DMS 273 treated with DMSO at 0.1 percent for 48 hours (cell line): ENCODE measurements around the gene HBD.
"Not testable (repeated sequence)": the region's sequence is repeated elsewhere in the genome, so short reads cannot be mapped to it uniquely, and the experiment has no call there.

ENCODE experiments used
- DNase-seq: peaks from one replicate; lab custom pipeline; 2025; lab: John Stamatoyannopoulos, UW

HBD gene

GRCh38 chr11:5234381-5234834 is at the start of gene HBD:
HBD (minus strand) TSS chr11:5234483; CDS start chr11:5234433, 50 bp downstream.
- DNase-seq = no peak

DNA sequence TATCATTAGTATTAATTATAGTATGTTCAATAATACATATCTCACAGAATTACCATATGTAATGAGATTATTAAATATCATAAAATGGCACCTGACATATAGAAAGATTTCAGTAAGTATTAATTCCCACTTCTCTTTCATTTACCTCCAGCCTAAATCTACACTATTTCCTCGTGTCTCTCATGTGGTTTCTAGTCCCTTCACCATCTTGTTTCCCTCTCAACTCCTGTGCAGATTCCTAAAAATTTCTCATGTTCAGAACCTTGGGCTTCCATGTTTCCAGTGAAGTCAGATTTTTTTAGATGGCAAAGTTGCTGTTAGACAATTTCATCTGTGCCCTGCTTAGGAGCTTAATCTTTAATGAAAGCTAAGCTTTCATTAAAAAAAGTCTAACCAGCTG is 49.6 kb upstream of the HBD start:
- no peak for DNase-seq

DNA sequence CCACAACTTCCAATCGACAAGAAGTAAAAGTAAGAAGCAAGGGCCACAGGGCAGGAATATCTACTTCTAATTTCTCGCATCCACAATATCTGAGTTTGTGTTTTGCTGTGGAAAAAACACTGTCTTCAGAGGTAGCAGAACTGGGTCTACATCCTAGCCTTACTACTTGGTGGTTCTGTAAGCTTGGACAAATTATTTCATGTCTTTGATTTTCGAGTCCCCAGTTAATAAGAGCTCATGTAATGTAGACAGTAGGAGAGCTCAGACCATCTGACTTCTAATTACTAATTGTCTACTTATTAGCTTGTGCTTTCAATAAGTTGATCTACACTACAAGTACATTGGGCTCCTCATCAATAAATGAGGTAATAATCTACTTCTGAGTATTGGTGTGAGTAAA is 48.8 kb upstream of the HBD start:
- DNase-seq = no peak

DNA sequence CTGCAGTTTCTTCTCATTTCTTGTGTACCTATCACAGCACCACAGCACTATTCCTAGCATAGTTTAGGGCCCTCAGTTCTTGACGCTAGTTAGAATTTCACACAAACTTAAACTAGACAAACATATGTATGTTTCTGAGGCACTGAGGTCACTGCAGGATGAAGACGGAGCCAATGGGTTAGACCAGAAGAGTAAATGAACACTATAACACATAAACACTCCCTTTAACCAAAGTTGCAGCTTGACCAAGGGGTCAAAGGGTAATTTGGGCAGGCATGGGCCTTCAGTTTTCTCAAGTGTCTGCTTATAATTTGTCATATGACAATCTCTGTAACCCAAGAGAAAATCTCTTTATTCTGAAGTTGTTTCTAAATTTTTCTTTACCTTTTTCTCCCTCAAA is 48.3 kb upstream of the HBD start:
- DNase-seq = no peak

GRCh38 chr11:5281596-5281995 is 47.3 kb upstream of the HBD start:
- no peak for DNase-seq

- DNase-seq = peak; percentile 16
Measured at GRCh38 chr11:5280582-5281102, 46.4 kb upstream of the HBD start.

GRCh38 chr11:5279471-5280090 is 45.3 kb upstream of the HBD start:
- no peak for DNase-seq

GRCh38 chr11:5277807-5278382 is 43.6 kb upstream of the HBD start:
- no peak for DNase-seq

GRCh38 chr11:5276697-5277096 is 42.4 kb upstream of the HBD start:
- no peak for DNase-seq

- DNase-seq = no peak
Measured at GRCh38 chr11:5275369-5276110, 41.3 kb upstream of the HBD start.

- no peak for DNase-seq
Measured at GRCh38 chr11:5274395-5274794, 40.1 kb upstream of the HBD start.

GRCh38 chr11:5272395-5273017 is 38.2 kb upstream of the HBD start:
- DNase-seq = no peak

DNA sequence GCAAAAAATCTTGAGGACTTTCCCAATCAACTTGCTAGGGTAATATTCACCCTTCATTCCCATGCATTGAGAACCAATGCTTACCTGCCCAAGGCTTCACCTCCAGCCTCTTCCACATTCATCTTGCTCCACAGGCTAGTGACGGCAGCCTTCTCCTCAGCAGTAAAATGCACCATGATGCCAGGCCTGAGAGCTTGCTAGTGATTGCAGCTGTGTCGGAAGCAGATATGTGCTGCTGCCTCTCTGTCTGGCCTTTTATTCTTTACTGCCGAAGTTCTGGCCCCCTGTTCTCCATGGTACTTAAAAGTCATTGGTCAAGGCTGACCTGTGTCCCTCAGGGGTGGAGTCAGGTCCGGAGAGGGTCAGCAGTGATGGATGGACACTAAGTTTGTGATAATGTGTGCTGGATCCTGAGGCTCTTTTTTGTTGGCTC is 35.4 kb upstream of the HBD start, which contains the start of gene HBE1:
TSS of gene HBE1 (minus strand) at position 231 of the 433 bp plus-strand sequence. CDS start at position 176, 55 bp downstream.
- DNase-seq = no peak

- DNase-seq = no peak
Measured at GRCh38 chr11:5267033-5267563, 32.8 kb upstream of the HBD start.

- DNase-seq = no peak
Measured at GRCh38 chr11:5266609-5267008, 32.3 kb upstream of the HBD start.

- DNase-seq = no peak
Measured at GRCh38 chr11:5265832-5266231, 31.5 kb upstream of the HBD start.

GRCh38 chr11:5258543-5259262 is 24.4 kb upstream of the HBD start:
- DNase-seq = no peak

GRCh38 chr11:5257296-5257695 is 23.0 kb upstream of the HBD start:
- no peak for DNase-seq

DNA sequence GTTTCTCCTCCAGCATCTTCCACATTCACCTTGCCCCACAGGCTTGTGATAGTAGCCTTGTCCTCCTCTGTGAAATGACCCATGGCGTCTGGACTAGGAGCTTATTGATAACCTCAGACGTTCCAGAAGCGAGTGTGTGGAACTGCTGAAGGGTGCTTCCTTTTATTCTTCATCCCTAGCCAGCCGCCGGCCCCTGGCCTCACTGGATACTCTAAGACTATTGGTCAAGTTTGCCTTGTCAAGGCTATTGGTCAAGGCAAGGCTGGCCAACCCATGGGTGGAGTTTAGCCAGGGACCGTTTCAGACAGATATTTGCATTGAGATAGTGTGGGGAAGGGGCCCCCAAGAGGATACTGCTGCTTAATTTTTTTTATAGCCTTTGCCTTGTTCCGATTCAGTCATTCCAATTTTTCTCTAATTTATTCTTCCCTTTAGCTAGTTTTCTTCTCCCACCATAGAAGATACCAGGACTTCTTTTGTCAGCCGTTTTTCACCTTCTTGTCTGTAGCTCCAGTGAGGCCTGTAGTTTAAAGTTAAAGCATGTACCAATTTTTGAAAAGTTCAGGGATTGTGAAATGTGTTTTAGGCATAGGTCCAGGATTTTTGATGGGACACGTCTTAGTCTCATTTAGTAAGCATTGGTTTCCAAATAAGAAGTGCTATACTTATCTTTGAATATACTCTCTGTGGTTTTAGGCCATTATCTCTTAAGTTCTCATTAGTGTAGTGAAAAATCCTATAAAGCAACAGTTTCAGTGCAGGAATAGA is 20.5 kb upstream of the HBD start, which contains the start of gene HBG2:
TSS of gene HBG2 (minus strand) at position 136 of the 768 bp plus-strand sequence. CDS start at position 83, 53 bp downstream.
- DNase-seq = not testable (repeated sequence)

DNA sequence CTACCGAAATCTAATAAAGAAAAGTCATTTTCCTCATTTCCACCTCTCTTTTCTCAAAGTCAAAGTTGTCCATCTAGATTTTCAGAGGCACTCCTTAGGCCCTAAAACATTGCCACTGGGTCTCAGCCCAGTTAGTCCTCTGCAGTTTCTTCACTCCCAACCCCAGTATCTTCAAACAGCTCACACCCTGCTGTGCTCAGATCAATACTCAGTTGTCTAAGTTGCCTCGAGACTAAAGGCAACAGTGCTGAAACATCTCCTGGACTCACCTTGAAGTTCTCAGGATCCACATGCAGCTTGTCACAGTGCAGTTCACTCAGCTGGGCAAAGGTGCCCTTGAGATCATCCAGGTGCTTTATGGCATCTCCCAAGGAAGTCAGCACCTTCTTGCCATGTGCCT is 19.7 kb upstream of the HBD start:
- not testable (repeated sequence) for DNase-seq

DNA sequence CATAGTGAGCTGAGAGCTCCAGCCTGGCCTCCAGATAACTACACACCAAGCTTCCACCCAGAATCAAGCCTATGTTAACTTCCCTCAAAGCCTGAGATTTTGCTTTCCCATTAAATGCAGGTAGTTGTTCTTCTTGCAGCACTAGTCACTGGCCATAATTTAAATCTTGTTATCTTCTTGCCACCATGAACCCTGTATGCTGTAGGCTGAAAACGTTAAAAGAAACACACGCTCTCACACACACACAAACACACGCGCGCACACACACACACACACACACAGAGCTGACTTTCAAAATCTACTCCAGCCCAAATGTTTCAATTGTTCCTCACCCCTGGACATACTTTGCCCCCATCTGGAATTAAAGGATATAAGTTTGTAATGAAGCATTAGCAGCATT is 19.2 kb upstream of the HBD start:
- DNase-seq = not testable (repeated sequence)
